ENCODE data around the gene NCOA1. TPM values are rescaled to one million over a fixed set of nuclear protein-coding genes. Genes with fewer than 3 reads are reported as not detected.

Gene NCOA1
- total and polyA plus RNA-seq, 2 of the 4 experiments (the other 2 are of a cell fraction) = 6.7 to 11.3 TPM

GRCh38 chr2:24473626-24474025 lies 17.4 kb upstream of the NCOA1 start:
- H2BK15ac ChIP-seq (ENCODE audit: low read depth, low read length) = no peak overlapping the region
- no peaks in the 10 kb centered on the region for H3K79me1 ChIP-seq (ENCODE audit: low read depth in 1 of 2, low read length in 2 of 2)
- no peak overlapping the region for H2BK5ac ChIP-seq (ENCODE audit: low read depth, low read length, poor library complexity, severe bottlenecking)
- no peak overlapping the region for H3K18ac ChIP-seq (ENCODE audit: low read depth, low read length)
- H3K4me3 ChIP-seq (ENCODE audit: insufficient read depth, low read depth, low read length) = no peak overlapping the region
- in situ Hi-C loops (cut with MboI; ENCODE audit: low sequenced_read_pairs) = no loop called here
- ATAC-seq (ENCODE audit: low read depth) (no peak), DNase-seq (no peak)
- H3K23ac ChIP-seq (ENCODE audit: low read depth, low read length) = no peak overlapping the region
- H3K14ac ChIP-seq (replicated peaks; ENCODE audit: low read depth, low read length) = no peak overlapping the region
- no peak overlapping the region for H3K56ac ChIP-seq (ENCODE audit: extremely low read depth, insufficient read depth, low read length)
- dilution Hi-C loops (cut with HindIII; ENCODE audit: low sequenced_read_pairs, unreplicated experiment) = no loop called here
- BruUV-seq (replicated peaks) = no TSS peak
- H4K20me1 ChIP-seq (ENCODE audit: insufficient read depth, low read length) = no peaks in the 10 kb centered on the region
- no peaks in the 10 kb centered on the region for H3K36me3 ChIP-seq (ENCODE audit: control insufficient read depth, insufficient read depth, low read length)
- no peaks in the 10 kb centered on the region for H3K4me1 ChIP-seq (ENCODE audit: control insufficient read depth, insufficient read depth, low read length)
- no peak overlapping the region for H3K27ac ChIP-seq (ENCODE audit: insufficient read depth, low read length)
- H2AK5ac ChIP-seq (ENCODE audit: low read depth, low read length) = no peak overlapping the region
- no peak overlapping the region for H3K4ac ChIP-seq (ENCODE audit: low read depth, low read length)
- no peak overlapping the region for H3K4me2 ChIP-seq (ENCODE audit: low read depth, low read length)
- intact Hi-C loops (cut with micrococcal nuclease) = no loop called here
- H2BK120ac ChIP-seq (ENCODE audit: low read depth, low read length) = no peak overlapping the region
- no peak overlapping the region for H4K5ac ChIP-seq (ENCODE audit: low read depth, low read length)
- no peak overlapping the region for H2BK20ac ChIP-seq (ENCODE audit: low read depth, low read length)
- no peaks in the 10 kb centered on the region for H3K9me3 ChIP-seq (ENCODE audit: control insufficient read depth, insufficient read depth, low read length)
- no peak overlapping the region for H3K9ac ChIP-seq (ENCODE audit: low read depth, low read length)
- H2AK9ac ChIP-seq (replicated peaks; ENCODE audit: low read depth, low read length, poor library complexity) = no peak overlapping the region
- ChIA-PET POLR2A (ENCODE audit: unreplicated experiment) (no interaction called here), CTCF (no interaction called here)
- H2AFZ ChIP-seq (replicated peaks; ENCODE audit: low read length, poor library complexity) = no peak overlapping the region
- no peak overlapping the region for H4K91ac ChIP-seq (ENCODE audit: insufficient read depth, low read depth, low read length)
- H3K27me3 ChIP-seq (ENCODE audit: control insufficient read depth, insufficient read depth, low read length) = no peaks in the 10 kb centered on the region; the same call in 1 of the 2 replicates
- no peak for TF ChIP-seq RCOR1 (IDR thresholded peaks at IDR 0.05; ENCODE audit: insufficient replicate concordance, low read length)
- TF ChIP-seq MAFK (IDR thresholded peaks at IDR 0.05; ENCODE audit: low read depth, low read length) = no peak
- no peak for TF ChIP-seq SMC3 (IDR thresholded peaks at IDR 0.05; ENCODE audit: low read depth, low read length)
- TF ChIP-seq USF2 (IDR thresholded peaks at IDR 0.05; ENCODE audit: low read depth, low read length) = no peak
- no peak for TF ChIP-seq RFX5 (IDR thresholded peaks at IDR 0.05; ENCODE audit: low read depth, low read length)
- no peak for TF ChIP-seq MAZ (IDR thresholded peaks at IDR 0.05; ENCODE audit: borderline replicate concordance, low read depth, low read length)
- H4K8ac ChIP-seq (ENCODE audit: low read depth in 2 of 2, low read length in 2 of 2) = no peak overlapping the region
- H3K9me1 ChIP-seq (ENCODE audit: insufficient read depth, low read length) = no peaks in the 10 kb centered on the region

All from IMR-90 (cell line).